Activated T-cell treated with anti-CD3 and anti-CD28 coated beads, Interleukin-2, amount 50 U/mL, for 48 hours (primary cell): ENCODE results near the gene WIPF2.

ENCODE experiments used
- DNase-seq, 2 experiments: peaks; one replicate each; pipeline ENCODE4 v3.0.0-alpha.2; 2020

WIPF2 gene

GRCh38 chr17:40329839-40330794, 111.0 kb downstream of the WIPF2 start:
- peak; percentile 53 to 62 for DNase-seq

- DNase-seq = no peak
Measured at GRCh38 chr17:40330850-40331470, 111.9 kb downstream of the WIPF2 start.

- no peak for DNase-seq
Measured at GRCh38 chr17:40331743-40332641, 112.9 kb downstream of the WIPF2 start.
